NT2/D1 (cell line): Measurements from ENCODE around the gene ACTR3C.
"Not testable (repeated sequence)": the region's sequence is repeated elsewhere in the genome, so short reads cannot be mapped to it uniquely, and the experiment has no call there.

Experiments
- SUZ12 ChIP-seq: IDR thresholded peaks from 2 replicates; pipeline ENCODE4 v1.6.1; 2011; ENCODE audit not compliant: insufficient read length, insufficient read depth; ENCODE audit errors: extremely low read depth
- ZNF274 ChIP-seq: IDR thresholded peaks from 2 replicates; pipeline ENCODE4 v1.6.1; 2011; ENCODE audit warnings: mild to moderate bottlenecking, low read depth, low read length

DNA sequence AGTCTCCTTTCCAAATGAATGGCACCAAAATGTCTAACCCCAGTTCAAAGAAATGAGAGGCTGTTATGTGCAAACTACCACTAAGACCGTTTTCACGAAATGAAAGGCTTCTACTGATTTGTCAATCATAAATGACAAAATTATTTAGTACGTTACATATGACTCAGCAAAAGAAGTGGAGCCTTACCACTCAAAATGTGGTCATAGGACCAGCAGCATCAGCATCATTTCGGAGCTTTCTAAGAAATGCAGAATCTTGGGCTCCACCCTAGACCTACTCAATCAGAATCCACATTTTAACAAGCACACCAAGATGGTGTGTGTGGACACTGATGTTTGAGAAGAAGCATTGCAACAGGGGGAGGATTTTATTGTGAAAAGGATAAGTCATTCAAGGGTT, 120.5 kb downstream of the ACTR3C start:
- TF ChIP-seq ZNF274, SUZ12: not testable (repeated sequence)
